ENCODE results near the gene ZBTB1. TPM values are rescaled to one million over a fixed set of nuclear protein-coding genes. Genes with fewer than 3 reads are reported as not detected.
"Not testable (repeated sequence)": the region's sequence is repeated elsewhere in the genome, so short reads cannot be mapped to it uniquely, and the experiment has no call there.

Gene ZBTB1
- polyA plus RNA-seq, 2 donors, result 9.5 to 14.4 TPM

DNA sequence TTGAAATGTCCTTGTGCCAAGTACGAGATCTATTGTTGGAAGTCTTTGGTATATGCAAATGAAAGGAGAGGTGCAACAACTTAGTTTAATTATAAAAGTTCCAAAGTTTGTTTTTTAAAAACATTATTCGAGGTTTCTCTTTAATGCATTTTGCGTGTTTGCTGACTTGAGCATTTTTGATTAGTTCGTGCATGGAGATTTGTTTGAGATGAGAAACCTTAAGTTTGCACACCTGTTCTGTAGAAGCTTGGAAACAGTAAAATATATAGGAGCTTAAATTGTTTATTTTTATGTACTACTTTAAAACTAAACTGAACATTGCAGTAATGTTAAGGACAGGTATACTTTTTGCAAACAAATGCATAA lies 38.2 kb downstream of the ZBTB1 start:
- 25 to 28% methylated on average over 4 of the region's 4 CpGs for WGBS, 2 donors
- no peaks in the 10 kb centered on the region for H3K27me3 ChIP-seq (ENCODE audit: control insufficient read depth in 1 of 2, insufficient read depth in 2 of 2, low read length in 2 of 2)
- peak overlapping the region in 1 of 2 donors; percentile 79 for H3K27ac ChIP-seq (ENCODE audit: low read depth in 2 of 2, low read length in 1 of 2)
- peak overlapping the region; percentile 55 to 82 for H3K4me3 ChIP-seq (ENCODE audit: low read depth in 1 of 2, low read length in 2 of 2)
- peaks cover 0 to 6% of the 10 kb centered on the region in 2 donors for H3K9me3 ChIP-seq (ENCODE audit: control insufficient read depth in 2 of 2, insufficient read depth in 1 of 2, low read depth in 1 of 2, low read length in 1 of 2)
- no peaks in the 10 kb centered on the region for H3K36me3 ChIP-seq (ENCODE audit: control insufficient read depth in 2 of 2, insufficient read depth in 2 of 2, low read length in 1 of 2)
- H3K4me1 ChIP-seq (ENCODE audit: control insufficient read depth in 2 of 2, insufficient read depth in 2 of 2, low read length in 1 of 2), result peaks cover 0 to 8% of the 10 kb centered on the region in 2 donors

DNA sequence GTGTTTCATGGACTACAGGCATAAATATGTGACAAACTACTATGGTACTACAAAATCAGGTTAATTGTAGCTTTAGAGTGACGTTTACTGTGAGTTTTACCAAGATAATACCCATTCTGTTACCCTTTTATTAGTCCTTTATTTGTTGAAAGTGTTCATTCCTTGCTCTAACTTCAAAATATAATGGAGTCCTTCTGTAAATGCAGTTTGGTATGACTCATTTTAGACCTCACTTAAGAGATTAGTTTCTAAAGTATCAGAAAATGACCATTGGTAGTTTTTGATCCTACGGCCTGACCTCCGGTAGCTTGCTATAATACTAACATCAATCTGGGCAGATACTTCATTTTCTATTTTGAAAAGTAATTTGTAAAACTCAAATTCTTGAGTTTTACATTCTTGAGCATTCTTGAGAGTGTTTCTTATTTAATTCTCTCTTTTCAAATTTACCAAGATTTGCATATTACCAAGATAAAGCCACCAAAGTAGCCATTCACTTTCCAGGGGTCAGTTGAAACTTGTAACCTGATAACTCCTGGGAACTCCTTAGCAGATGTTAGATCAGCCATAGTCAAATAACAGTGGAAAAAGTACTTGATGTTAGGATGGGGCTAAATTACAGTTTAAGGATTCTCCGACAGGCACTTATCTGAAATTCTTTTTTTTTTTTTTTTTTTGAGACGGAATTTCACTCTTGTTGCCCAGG lies 40.2 kb downstream of the ZBTB1 start:
- Histone ChIP-seq H3K27ac (ENCODE audit: low read depth in 2 of 2, low read length in 1 of 2) (no peak overlapping the region), H3K27me3 (ENCODE audit: control insufficient read depth in 1 of 2, insufficient read depth in 2 of 2, low read length in 2 of 2) (no peaks in the 10 kb centered on the region), H3K4me3 (ENCODE audit: low read depth in 1 of 2, low read length in 2 of 2) (peak overlapping the region in 1 of 2 donors; percentile 32), H3K36me3 (ENCODE audit: control insufficient read depth in 2 of 2, insufficient read depth in 2 of 2, low read length in 1 of 2) (no peaks in the 10 kb centered on the region), H3K4me1 (ENCODE audit: control insufficient read depth in 2 of 2, insufficient read depth in 2 of 2, low read length in 1 of 2) (peaks cover 0 to 8% of the 10 kb centered on the region in 2 donors), H3K9me3 (ENCODE audit: control insufficient read depth in 2 of 2, insufficient read depth in 1 of 2, low read depth in 1 of 2, low read length in 1 of 2) (peaks cover 0 to 6% of the 10 kb centered on the region in 2 donors)
- 35 to 51% methylated on average over 5 of the region's 5 CpGs for WGBS, 2 donors

DNA sequence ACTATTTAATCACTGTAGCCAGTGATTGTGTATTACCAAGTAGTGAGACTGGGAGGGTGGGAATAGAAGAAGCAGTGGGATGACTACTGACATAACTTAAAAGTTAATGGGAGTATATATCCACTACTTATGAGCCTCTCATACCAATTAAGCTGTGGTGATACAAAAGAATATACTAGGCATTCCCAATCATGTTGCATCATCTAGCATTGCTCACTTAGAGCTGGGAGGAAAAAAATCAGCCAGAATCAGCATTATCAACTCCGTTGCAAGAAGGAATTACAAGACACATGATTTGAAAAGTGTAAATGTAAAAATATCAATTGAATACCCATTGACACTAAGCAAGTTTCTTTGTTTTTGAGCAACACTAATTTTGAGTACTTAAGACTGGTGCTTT lies 44.4 kb downstream of the ZBTB1 start:
- Histone ChIP-seq H3K27ac (ENCODE audit: low read depth in 2 of 2, low read length in 1 of 2) (no peak overlapping the region), H3K4me1 (ENCODE audit: control insufficient read depth in 2 of 2, insufficient read depth in 2 of 2, low read length in 1 of 2) (no peaks in the 10 kb centered on the region), H3K36me3 (ENCODE audit: control insufficient read depth in 2 of 2, insufficient read depth in 2 of 2, low read length in 1 of 2) (no peaks in the 10 kb centered on the region), H3K27me3 (ENCODE audit: control insufficient read depth in 1 of 2, insufficient read depth in 2 of 2, low read length in 2 of 2) (no peaks in the 10 kb centered on the region), H3K4me3 (ENCODE audit: low read depth in 1 of 2, low read length in 2 of 2) (no peak overlapping the region), H3K9me3 (ENCODE audit: control insufficient read depth in 2 of 2, insufficient read depth in 1 of 2, low read depth in 1 of 2, low read length in 1 of 2) (no peaks in the 10 kb centered on the region)
- 52 to 63% methylated on average over 1 of the region's 1 CpG for WGBS, 2 donors

DNA sequence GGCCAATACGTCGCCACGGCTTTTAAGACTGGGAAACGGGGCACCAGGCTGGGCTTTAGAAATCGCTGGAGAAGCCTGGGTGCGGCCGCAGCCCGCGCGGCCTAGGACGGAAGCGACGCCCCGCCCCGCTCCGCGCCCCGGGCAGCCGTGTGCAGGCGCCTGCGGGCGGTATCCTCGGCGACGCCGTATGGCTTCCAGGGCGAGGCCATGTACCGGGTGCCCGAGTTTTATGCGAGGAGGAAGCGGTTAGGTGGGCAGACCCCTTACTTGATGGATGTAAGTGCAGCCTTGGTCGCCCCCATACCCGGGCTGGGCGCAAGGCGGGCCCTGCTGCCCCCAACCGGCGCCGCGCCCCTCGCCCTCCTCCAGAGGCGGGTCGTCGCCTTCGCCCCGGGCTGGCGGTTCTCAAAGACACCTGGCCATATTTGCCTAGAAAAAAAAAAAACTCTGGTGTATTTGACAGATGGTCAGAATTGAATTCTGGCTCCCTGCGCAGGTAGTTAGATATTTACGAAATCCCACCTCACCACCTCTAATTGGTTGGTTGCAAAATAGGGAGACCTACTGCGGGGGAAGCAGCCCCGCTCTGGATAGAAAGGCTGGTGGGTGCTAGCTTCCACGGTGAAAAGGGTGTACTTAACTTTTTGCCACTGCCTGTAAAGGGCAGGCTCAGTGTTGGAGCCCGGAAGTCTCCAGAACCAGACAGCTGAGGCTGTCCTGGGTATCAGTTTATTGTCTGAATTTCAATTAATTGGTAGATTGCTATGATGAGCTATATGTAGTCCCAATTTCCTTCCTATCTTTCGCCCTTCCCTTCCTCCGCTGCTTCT lies 45.4 kb downstream of the ZBTB1 start, which contains the start of gene PPP1R36:
TSS of gene PPP1R36 (plus strand) at position 171 of the 830 bp plus-strand sequence. CDS start at position 208, 37 bp downstream.
- H3K27ac ChIP-seq (ENCODE audit: low read depth in 2 of 2, low read length in 1 of 2), result peak within 1 kb of the TSS; percentile 36 to 42
- no peaks in the 10 kb centered on the region for H3K36me3 ChIP-seq (ENCODE audit: control insufficient read depth in 2 of 2, insufficient read depth in 2 of 2, low read length in 1 of 2)
- H3K27me3 ChIP-seq (ENCODE audit: control insufficient read depth in 1 of 2, insufficient read depth in 2 of 2, low read length in 2 of 2), result no peaks in the 10 kb centered on the region
- no peaks in the 10 kb centered on the region for H3K9me3 ChIP-seq (ENCODE audit: control insufficient read depth in 2 of 2, insufficient read depth in 1 of 2, low read depth in 1 of 2, low read length in 1 of 2)
- H3K4me1 ChIP-seq (ENCODE audit: control insufficient read depth in 2 of 2, insufficient read depth in 2 of 2, low read length in 1 of 2), result no peaks in the 10 kb centered on the region
- WGBS, 2 donors, result 6 to 10% methylated on average over 54 of the region's 54 CpGs
- H3K4me3 ChIP-seq (ENCODE audit: low read depth in 1 of 2, low read length in 2 of 2), result peak within 1 kb of the TSS; percentile 17 to 31

DNA sequence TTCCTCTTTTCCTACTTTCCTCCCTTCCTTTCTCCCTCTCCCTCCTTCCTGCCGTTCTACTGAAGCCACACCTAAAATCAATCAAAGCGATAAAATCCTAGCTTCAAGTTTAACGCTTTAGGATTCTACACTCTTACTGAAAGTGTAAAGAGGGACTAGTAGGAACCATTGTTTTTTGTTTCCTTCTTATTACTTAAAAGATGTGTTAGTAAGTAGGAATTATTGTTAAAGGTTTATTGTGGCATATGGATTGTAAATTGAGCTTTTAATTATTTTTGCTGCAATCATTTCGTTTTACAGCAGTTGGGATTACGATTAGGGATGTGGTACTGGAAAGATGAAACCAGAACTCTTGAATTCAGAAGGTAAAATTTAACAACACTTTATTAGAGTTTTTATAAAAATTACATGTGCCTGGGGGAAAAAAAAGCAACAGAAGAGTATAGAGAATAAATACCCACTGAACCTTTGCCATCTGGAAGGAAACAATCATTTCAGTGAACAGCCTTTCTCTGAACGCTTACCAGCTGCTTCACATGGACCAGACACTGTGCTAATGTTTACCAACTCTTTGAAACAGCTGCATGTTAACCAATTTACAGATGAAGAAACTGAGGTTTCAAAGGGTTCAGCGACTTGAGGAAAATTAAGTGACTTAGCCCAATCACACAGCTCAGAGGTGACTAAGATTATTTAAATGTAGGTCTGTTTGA lies 46.2 kb downstream of the ZBTB1 start:
- Histone ChIP-seq H3K27ac (ENCODE audit: low read depth in 2 of 2, low read length in 1 of 2) (no peak overlapping the region), H3K4me3 (ENCODE audit: low read depth in 1 of 2, low read length in 2 of 2) (no peak overlapping the region), H3K9me3 (ENCODE audit: control insufficient read depth in 2 of 2, insufficient read depth in 1 of 2, low read depth in 1 of 2, low read length in 1 of 2) (no peaks in the 10 kb centered on the region), H3K27me3 (ENCODE audit: control insufficient read depth in 1 of 2, insufficient read depth in 2 of 2, low read length in 2 of 2) (no peaks in the 10 kb centered on the region), H3K36me3 (ENCODE audit: control insufficient read depth in 2 of 2, insufficient read depth in 2 of 2, low read length in 1 of 2) (no peaks in the 10 kb centered on the region), H3K4me1 (ENCODE audit: control insufficient read depth in 2 of 2, insufficient read depth in 2 of 2, low read length in 1 of 2) (no peaks in the 10 kb centered on the region)
- WGBS, 2 donors, result 42 to 48% methylated on average over 7 of the region's 7 CpGs

DNA sequence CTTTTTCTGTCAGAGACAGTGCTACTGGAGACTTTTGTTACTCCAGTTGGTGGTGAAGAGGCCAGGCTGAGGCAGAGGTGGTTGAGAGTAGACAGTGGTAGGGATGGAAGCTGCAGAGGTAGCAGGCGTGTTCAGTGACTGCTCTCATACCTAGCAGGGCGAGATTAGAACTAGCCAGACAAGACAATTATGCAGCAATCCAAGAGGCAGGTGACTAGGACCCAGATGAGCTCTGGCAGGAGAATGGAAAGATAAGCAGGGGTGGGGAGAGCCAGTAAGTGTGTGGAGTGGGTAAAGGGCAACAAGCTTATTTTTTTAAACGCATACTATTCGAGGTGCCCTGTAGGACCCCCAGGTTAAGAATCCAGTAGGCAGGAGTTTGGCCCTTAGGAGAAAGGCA lies 50.0 kb downstream of the ZBTB1 start:
- Histone ChIP-seq H3K4me1 (ENCODE audit: control insufficient read depth in 2 of 2, insufficient read depth in 2 of 2, low read length in 1 of 2) (no peaks in the 10 kb centered on the region), H3K27me3 (ENCODE audit: control insufficient read depth in 1 of 2, insufficient read depth in 2 of 2, low read length in 2 of 2) (no peaks in the 10 kb centered on the region), H3K4me3 (ENCODE audit: low read depth in 1 of 2, low read length in 2 of 2) (no peak overlapping the region), H3K9me3 (ENCODE audit: control insufficient read depth in 2 of 2, insufficient read depth in 1 of 2, low read depth in 1 of 2, low read length in 1 of 2) (no peaks in the 10 kb centered on the region), H3K36me3 (ENCODE audit: control insufficient read depth in 2 of 2, insufficient read depth in 2 of 2, low read length in 1 of 2) (no peaks in the 10 kb centered on the region), H3K27ac (ENCODE audit: low read depth in 2 of 2, low read length in 1 of 2) (no peak overlapping the region)
- 67 to 74% methylated on average over 4 of the region's 4 CpGs for WGBS, 2 donors

DNA sequence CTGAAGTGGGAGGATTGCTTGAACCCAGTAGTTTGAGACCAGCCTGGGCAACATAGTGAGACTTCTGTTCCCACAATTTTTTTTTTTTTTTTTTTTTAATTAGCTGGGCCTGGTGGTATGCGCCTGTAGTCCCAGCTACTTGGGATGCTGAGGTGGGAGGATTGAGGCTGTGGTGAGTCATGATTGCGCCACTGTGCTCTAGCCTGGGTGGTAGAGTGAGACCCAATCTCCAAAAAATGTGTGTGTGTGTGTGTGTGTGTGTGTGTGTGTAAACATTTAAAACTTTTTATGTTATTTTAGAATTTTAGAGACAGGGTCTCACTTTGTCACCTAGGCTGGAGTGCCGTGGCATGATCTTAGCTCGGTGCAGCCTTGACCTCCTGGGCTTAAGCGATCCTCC lies 52.0 kb downstream of the ZBTB1 start:
- Histone ChIP-seq H3K27me3 (ENCODE audit: control insufficient read depth in 1 of 2, insufficient read depth in 2 of 2, low read length in 2 of 2) (no peaks in the 10 kb centered on the region), H3K27ac (ENCODE audit: low read depth in 2 of 2, low read length in 1 of 2) (no peak overlapping the region), H3K9me3 (ENCODE audit: control insufficient read depth in 2 of 2, insufficient read depth in 1 of 2, low read depth in 1 of 2, low read length in 1 of 2) (no peaks in the 10 kb centered on the region), H3K36me3 (ENCODE audit: control insufficient read depth in 2 of 2, insufficient read depth in 2 of 2, low read length in 1 of 2) (no peaks in the 10 kb centered on the region), H3K4me1 (ENCODE audit: control insufficient read depth in 2 of 2, insufficient read depth in 2 of 2, low read length in 1 of 2) (no peaks in the 10 kb centered on the region), H3K4me3 (ENCODE audit: low read depth in 1 of 2, low read length in 2 of 2) (no peak overlapping the region)
- 93 to 97% methylated on average over 5 of the region's 5 CpGs for WGBS, 2 donors

DNA sequence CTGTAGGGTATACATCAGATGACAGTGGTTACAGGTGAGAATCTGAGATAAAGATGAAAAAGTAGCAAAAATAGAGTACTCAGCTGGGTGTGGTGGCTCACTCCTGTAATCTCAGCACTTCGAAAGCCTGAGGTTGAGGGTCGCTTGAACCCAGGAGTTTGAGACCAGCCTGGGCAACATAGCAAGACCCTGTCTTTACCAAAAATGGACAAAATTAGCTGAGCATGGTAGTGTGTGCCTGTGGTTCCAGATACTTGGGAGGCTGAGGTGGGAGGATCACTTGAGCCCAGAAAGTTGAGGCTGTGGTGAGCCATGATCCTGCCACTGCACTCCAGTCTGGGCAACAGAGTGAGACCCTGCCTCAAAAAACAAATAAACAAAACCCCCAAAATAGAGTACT lies 53.6 kb downstream of the ZBTB1 start:
- H3K9me3 ChIP-seq (ENCODE audit: control insufficient read depth in 2 of 2, insufficient read depth in 1 of 2, low read depth in 1 of 2, low read length in 1 of 2); H3K36me3 ChIP-seq (ENCODE audit: control insufficient read depth in 2 of 2, insufficient read depth in 2 of 2, low read length in 1 of 2); H3K4me1 ChIP-seq (ENCODE audit: control insufficient read depth in 2 of 2, insufficient read depth in 2 of 2, low read length in 1 of 2); H3K4me3 ChIP-seq (ENCODE audit: low read depth in 1 of 2, low read length in 2 of 2); H3K27me3 ChIP-seq (ENCODE audit: control insufficient read depth in 1 of 2, insufficient read depth in 2 of 2, low read length in 2 of 2); H3K27ac ChIP-seq (ENCODE audit: low read depth in 2 of 2, low read length in 1 of 2): not testable (repeated sequence)
- 93 to 99% methylated on average over 2 of the region's 2 CpGs for WGBS, 2 donors

DNA sequence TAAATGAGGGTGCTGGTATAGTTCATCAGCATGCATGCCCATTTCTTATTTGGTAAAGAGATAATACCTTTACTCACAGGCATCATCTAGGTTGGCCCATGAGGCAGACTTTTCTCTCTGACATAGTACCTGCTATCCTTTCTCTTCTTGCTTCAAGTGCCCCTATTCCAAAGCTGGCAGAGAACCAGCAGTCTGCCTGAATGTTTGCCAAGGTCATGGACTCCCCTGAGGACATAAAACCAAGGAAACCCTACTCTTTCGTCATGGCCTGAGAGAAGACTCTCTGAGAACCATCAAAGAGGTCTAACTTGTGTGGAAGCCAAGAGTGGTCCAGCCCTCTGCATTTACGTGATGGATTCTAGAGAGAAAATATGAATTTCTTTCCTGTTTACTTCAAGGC lies 57.1 kb downstream of the ZBTB1 start:
- peaks cover 0 to 5% of the 10 kb centered on the region in 2 donors for H3K4me1 ChIP-seq (ENCODE audit: control insufficient read depth in 2 of 2, insufficient read depth in 2 of 2, low read length in 1 of 2)
- H3K9me3 ChIP-seq (ENCODE audit: control insufficient read depth in 2 of 2, insufficient read depth in 1 of 2, low read depth in 1 of 2, low read length in 1 of 2), result no peaks in the 10 kb centered on the region
- H3K27ac ChIP-seq (ENCODE audit: low read depth in 2 of 2, low read length in 1 of 2), result no peak overlapping the region
- no peak overlapping the region for H3K4me3 ChIP-seq (ENCODE audit: low read depth in 1 of 2, low read length in 2 of 2)
- no peaks in the 10 kb centered on the region for H3K27me3 ChIP-seq (ENCODE audit: control insufficient read depth in 1 of 2, insufficient read depth in 2 of 2, low read length in 2 of 2)
- no peaks in the 10 kb centered on the region for H3K36me3 ChIP-seq (ENCODE audit: control insufficient read depth in 2 of 2, insufficient read depth in 2 of 2, low read length in 1 of 2)
- 65 to 74% methylated on average over 2 of the region's 2 CpGs for WGBS, 2 donors
